WTC11 (cell line): Measurements from ENCODE around the gene GPATCH2L. TPM values are rescaled to one million over a fixed set of nuclear protein-coding genes. Genes with fewer than 3 reads are reported as not detected.

ENCODE experiments used
- ATAC-seq: fragments of 200-7000 bp; cut with Tn5 transposase; 2 replicates; pipeline ENCODE4 v1.10.0; 2021; ENCODE audit warnings: mild to moderate bottlenecking, moderate library complexity
- CTCF ChIA-PET: fragments of 300-600 bp; sonication (Branson Sonifier 250); formaldehyde crosslinking; loops from one replicate; lab custom pipeline; 2021; ENCODE audit warnings: antibody characterized with exemption; lab: Charles Lee
- POLR2A ChIA-PET: fragments of 350-600 bp; sonication (Branson Sonifier 250); formaldehyde crosslinking; loops from one replicate; lab custom pipeline; 2021; ENCODE audit warnings: antibody characterized with exemption; lab: Charles Lee
- DNase-seq: peaks from one replicate; pipeline ENCODE4 v3.0.0; 2021; ENCODE audit warnings: low spot score
- H3K27ac Mint-ChIP-seq: 2 replicates; pipeline ENCODE4 v1.8.0; 2021; ENCODE audit warnings: mixed read lengths
- H3K27me3 Mint-ChIP-seq: 2 replicates; pipeline ENCODE4 v1.8.0; 2021; ENCODE audit warnings: low read depth, mild to moderate bottlenecking, moderate library complexity, mixed read lengths
- H3K36me3 Mint-ChIP-seq: 2 replicates; pipeline ENCODE4 v1.8.0; 2021; ENCODE audit warnings: mixed read lengths
- H3K4me1 Mint-ChIP-seq: 2 replicates; pipeline ENCODE4 v1.8.0; 2022; ENCODE audit warnings: mixed read lengths
- H3K4me3 Mint-ChIP-seq: 2 replicates; pipeline ENCODE4 v1.8.0; 2021; ENCODE audit warnings: mild to moderate bottlenecking, moderate library complexity, mixed read lengths
- H3K9me3 Mint-ChIP-seq: 2 replicates; pipeline ENCODE4 v1.8.0; 2021; ENCODE audit warnings: mixed read lengths
- ETV6 ChIP-seq: sonication (generic); formaldehyde crosslinking; IDR thresholded peaks from 2 replicates; pipeline ENCODE4 v1.8.1; 2022; ENCODE audit warnings: mild to moderate bottlenecking, missing genetic modification reagents
- IRF2 ChIP-seq: sonication (generic); formaldehyde crosslinking; IDR thresholded peaks from 2 replicates; pipeline ENCODE4 v1.8.0; 2022; ENCODE audit warnings: low read depth, missing genetic modification reagents, borderline replicate concordance
- JUN ChIP-seq: sonication (generic); formaldehyde crosslinking; IDR thresholded peaks from 2 replicates; pipeline ENCODE4 v1.8.0; 2023; ENCODE audit warnings: mild to moderate bottlenecking, missing genetic modification reagents
- RELA ChIP-seq: sonication (generic); formaldehyde crosslinking; IDR thresholded peaks from 2 replicates; pipeline ENCODE4 v1.8.1; 2022; ENCODE audit warnings: missing genetic modification reagents, mild to moderate bottlenecking, borderline replicate concordance
- SMAD3 ChIP-seq: sonication (generic); formaldehyde crosslinking; IDR thresholded peaks from 2 replicates; pipeline ENCODE4 v1.8.0; 2022; ENCODE audit warnings: missing genetic modification reagents, mild to moderate bottlenecking, borderline replicate concordance
- SP1 ChIP-seq: sonication (generic); formaldehyde crosslinking; conservative IDR thresholded peaks from 2 replicates; pipeline ENCODE4 v1.8.1; 2022; ENCODE audit warnings: missing genetic modification reagents
- TEAD1 ChIP-seq: sonication (generic); formaldehyde crosslinking; IDR thresholded peaks from 2 replicates; pipeline ENCODE4 v1.8.0; 2022; ENCODE audit warnings: mild to moderate bottlenecking, missing genetic modification reagents
- TP53 ChIP-seq: sonication (generic); formaldehyde crosslinking; IDR thresholded peaks from 2 replicates; pipeline ENCODE4 v1.8.1; 2023; ENCODE audit warnings: mild to moderate bottlenecking, missing genetic modification reagents
- ZNF416 ChIP-seq: fragments of 250-450 bp; sonication (Bioruptor Pico); IDR thresholded peaks from 2 replicates; pipeline ENCODE4 v1.9.0; 2021; ENCODE audit warnings: mild to moderate bottlenecking, inconsistent platforms
- total RNA-seq: library from RNA; stranded (reverse); gene quantifications from 3 replicates; pipeline ENCODE4 v1.2.3, GENCODE V29; 2021
- TF ChIP-seq, protein P1 (sequence below): fragments of 250-450 bp; sonication (Bioruptor Pico); IDR thresholded peaks from 2 replicates; pipeline ENCODE4 v1.9.0; 2021; ENCODE audit warnings: mild to moderate bottlenecking
- TF ChIP-seq, protein P2 (sequence below): sonication (generic); formaldehyde crosslinking; IDR thresholded peaks from 2 replicates; pipeline ENCODE4 v1.8.1; 2023; ENCODE audit warnings: mild to moderate bottlenecking, missing genetic modification reagents, moderate library complexity
- TF ChIP-seq, protein P3 (sequence below): sonication (generic); formaldehyde crosslinking; IDR thresholded peaks from 2 replicates; pipeline ENCODE4 v1.8.0; 2022; ENCODE audit warnings: mild to moderate bottlenecking, missing genetic modification reagents
- TF ChIP-seq, protein P4 (sequence below): fragments of 250-450 bp; sonication (Bioruptor Pico); IDR thresholded peaks from 2 replicates; pipeline ENCODE4 v1.8.0; 2021; ENCODE audit warnings: mild to moderate bottlenecking
- TF ChIP-seq, protein P5 (sequence below): sonication (generic); formaldehyde crosslinking; IDR thresholded peaks from 2 replicates; pipeline ENCODE4 v1.8.1; 2023; ENCODE audit warnings: mild to moderate bottlenecking, missing genetic modification reagents, moderate library complexity
- TF ChIP-seq, protein P6 (sequence below): fragments of 250-450 bp; sonication (Bioruptor Pico); IDR thresholded peaks from 2 replicates; pipeline ENCODE4 v1.9.0; 2021; ENCODE audit warnings: moderate library complexity, mild to moderate bottlenecking, inconsistent platforms, borderline replicate concordance
- TF ChIP-seq, protein P7 (sequence below): sonication (generic); formaldehyde crosslinking; IDR thresholded peaks from 2 replicates; pipeline ENCODE4 v1.8.1; 2023; ENCODE audit warnings: mild to moderate bottlenecking, missing genetic modification reagents
- TF ChIP-seq, protein P8 (sequence below): sonication (generic); formaldehyde crosslinking; IDR thresholded peaks from 2 replicates; pipeline ENCODE4 v1.8.0; 2022; ENCODE audit warnings: missing genetic modification reagents

The GPATCH2L gene
- total RNA-seq, 1 experiment from 2014 or later: 67.2 TPM

DNA sequence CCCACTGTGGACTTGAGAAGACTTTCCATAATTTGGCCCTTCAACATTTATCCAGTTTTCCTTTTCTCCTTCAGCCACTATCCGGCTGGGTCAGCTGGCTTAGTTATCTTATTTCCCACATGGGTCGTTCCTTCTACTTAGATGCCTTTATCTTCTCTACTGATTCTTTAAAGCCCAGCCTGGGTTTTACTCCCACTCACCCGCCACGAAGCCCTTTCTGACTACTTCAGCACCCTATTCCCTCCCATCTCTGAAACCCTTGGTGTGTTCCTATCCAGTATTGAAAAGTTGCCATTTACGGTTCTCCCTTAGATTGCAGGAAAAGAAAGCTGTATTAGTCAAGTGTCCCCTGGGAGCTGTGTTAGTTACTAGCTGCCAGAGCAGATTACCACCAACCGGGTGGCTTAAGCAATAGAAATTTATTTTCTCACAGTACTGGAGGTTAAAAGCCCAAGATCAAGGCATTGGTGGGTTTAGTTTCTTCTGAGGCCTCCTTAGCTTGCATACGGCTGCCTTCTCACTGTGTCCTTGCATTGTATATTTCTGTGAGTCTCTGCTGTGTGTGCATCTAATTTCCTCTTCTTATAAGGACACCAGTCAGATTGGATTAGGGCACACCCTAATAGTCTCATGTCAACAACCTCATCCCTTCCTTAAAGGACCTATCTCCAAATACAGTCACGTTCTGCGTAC is 105.5 kb downstream of the GPATCH2L start:
- 0 out of 2 replicates have a peak, but pooled peaks cover 6% of the 10 kb centered on the region for H3K9me3 Mint-ChIP-seq
- no peaks in the 10 kb centered on the region for H3K36me3 Mint-ChIP-seq
- no peak overlapping the region for H3K27ac Mint-ChIP-seq
- H3K27me3 Mint-ChIP-seq: no peaks in the 10 kb centered on the region
- ATAC-seq: no peak
- peaks cover 24% of the 10 kb centered on the region for H3K4me1 Mint-ChIP-seq
- H3K4me3 Mint-ChIP-seq: no peak overlapping the region
- DNase-seq: no peak
- POLR2A ChIA-PET: no interaction called here
- CTCF ChIA-PET: no interaction called here
- TF ChIP-seq, protein P1, sequence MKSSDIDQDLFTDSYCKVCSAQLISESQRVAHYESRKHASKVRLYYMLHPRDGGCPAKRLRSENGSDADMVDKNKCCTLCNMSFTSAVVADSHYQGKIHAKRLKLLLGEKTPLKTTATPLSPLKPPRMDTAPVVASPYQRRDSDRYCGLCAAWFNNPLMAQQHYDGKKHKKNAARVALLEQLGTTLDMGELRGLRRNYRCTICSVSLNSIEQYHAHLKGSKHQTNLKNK: no peak
- TF ChIP-seq, protein P2, sequence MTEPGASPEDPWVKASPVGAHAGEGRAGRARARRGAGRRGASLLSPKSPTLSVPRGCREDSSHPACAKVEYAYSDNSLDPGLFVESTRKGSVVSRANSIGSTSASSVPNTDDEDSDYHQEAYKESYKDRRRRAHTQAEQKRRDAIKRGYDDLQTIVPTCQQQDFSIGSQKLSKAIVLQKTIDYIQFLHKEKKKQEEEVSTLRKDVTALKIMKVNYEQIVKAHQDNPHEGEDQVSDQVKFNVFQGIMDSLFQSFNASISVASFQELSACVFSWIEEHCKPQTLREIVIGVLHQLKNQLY (CRISPR knock-in tag): no peak
- TF ChIP-seq IRF2 (CRISPR knock-in tag) (no peak), SMAD3 (no peak)
- TF ChIP-seq, protein P3, sequence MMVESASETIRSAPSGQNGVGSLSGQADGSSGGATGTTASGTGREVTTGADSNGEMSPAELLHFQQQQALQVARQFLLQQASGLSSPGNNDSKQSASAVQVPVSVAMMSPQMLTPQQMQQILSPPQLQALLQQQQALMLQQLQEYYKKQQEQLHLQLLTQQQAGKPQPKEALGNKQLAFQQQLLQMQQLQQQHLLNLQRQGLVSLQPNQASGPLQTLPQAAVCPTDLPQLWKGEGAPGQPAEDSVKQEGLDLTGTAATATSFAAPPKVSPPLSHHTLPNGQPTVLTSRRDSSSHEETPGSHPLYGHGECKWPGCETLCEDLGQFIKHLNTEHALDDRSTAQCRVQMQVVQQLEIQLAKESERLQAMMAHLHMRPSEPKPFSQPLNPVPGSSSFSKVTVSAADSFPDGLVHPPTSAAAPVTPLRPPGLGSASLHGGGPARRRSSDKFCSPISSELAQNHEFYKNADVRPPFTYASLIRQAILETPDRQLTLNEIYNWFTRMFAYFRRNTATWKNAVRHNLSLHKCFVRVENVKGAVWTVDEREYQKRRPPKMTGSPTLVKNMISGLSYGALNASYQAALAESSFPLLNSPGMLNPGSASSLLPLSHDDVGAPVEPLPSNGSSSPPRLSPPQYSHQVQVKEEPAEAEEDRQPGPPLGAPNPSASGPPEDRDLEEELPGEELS (CRISPR knock-in tag): no peak

DNA sequence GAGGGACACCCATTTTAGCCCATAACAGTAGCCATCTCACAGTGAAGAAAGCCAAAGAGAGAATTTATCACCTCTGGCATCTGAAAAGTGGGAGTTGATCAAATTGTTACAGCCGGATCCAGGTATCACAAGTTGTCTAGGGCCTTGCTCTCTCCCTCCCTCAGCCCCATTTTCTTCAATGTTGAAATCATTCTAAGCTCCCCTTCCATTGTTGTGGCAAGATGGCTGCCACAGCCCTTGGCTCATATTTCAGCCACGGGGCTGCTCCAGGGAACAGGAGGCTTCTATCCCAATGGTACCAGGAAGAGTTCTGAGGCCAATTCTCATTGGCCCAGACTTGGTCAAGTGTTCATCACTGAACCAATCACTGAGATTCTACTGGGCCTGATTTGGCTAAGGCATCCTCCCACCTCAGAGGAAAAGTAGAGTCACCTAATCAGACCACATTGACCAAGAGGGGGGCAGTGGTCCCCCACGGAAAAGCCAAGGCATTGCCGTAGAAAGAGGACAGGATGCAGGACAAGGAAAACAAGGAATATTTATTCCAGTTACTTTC is 106.2 kb downstream of the GPATCH2L start:
- Mint-ChIP-seq H3K27ac (no peak overlapping the region; the same call in 1 of the 2 replicates), H3K36me3 (no peaks in the 10 kb centered on the region), H3K4me1 (peaks cover 24% of the 10 kb centered on the region), H3K4me3 (no peak overlapping the region), H3K9me3 (0 out of 2 replicates have a peak, but pooled peaks cover 6% of the 10 kb centered on the region), H3K27me3 (no peaks in the 10 kb centered on the region)
- ChIA-PET CTCF (no interaction called here), POLR2A (no interaction called here)
- ATAC-seq (peak; percentile 52), DNase-seq (no peak)
- TF ChIP-seq ETV6 (CRISPR knock-in tag) (no peak), SP1 (CRISPR knock-in tag) (no peak), JUN (CRISPR knock-in tag) (no peak), RELA (no peak), TEAD1 (no peak), TP53 (CRISPR knock-in tag) (no peak), ZNF416 (CRISPR knock-in tag) (no peak), SMAD3 (no peak)
- TF ChIP-seq, protein P4, sequence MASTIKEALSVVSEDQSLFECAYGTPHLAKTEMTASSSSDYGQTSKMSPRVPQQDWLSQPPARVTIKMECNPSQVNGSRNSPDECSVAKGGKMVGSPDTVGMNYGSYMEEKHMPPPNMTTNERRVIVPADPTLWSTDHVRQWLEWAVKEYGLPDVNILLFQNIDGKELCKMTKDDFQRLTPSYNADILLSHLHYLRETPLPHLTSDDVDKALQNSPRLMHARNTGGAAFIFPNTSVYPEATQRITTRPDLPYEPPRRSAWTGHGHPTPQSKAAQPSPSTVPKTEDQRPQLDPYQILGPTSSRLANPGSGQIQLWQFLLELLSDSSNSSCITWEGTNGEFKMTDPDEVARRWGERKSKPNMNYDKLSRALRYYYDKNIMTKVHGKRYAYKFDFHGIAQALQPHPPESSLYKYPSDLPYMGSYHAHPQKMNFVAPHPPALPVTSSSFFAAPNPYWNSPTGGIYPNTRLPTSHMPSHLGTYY: no peak
- TF ChIP-seq, protein P1: no peak
- TF ChIP-seq, protein P5, sequence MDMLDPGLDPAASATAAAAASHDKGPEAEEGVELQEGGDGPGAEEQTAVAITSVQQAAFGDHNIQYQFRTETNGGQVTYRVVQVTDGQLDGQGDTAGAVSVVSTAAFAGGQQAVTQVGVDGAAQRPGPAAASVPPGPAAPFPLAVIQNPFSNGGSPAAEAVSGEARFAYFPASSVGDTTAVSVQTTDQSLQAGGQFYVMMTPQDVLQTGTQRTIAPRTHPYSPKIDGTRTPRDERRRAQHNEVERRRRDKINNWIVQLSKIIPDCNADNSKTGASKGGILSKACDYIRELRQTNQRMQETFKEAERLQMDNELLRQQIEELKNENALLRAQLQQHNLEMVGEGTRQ (CRISPR knock-in tag): no peak
- TF ChIP-seq, protein P6, sequence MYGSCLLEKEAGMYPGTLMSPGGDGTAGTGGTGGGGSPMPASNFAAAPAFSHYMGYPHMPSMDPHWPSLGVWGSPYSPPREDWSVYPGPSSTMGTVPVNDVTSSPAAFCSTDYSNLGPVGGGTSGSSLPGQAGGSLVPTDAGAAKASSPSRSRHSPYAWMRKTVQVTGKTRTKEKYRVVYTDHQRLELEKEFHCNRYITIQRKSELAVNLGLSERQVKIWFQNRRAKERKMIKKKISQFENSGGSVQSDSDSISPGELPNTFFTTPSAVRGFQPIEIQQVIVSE (CRISPR knock-in tag): no peak
- TF ChIP-seq, protein P7, sequence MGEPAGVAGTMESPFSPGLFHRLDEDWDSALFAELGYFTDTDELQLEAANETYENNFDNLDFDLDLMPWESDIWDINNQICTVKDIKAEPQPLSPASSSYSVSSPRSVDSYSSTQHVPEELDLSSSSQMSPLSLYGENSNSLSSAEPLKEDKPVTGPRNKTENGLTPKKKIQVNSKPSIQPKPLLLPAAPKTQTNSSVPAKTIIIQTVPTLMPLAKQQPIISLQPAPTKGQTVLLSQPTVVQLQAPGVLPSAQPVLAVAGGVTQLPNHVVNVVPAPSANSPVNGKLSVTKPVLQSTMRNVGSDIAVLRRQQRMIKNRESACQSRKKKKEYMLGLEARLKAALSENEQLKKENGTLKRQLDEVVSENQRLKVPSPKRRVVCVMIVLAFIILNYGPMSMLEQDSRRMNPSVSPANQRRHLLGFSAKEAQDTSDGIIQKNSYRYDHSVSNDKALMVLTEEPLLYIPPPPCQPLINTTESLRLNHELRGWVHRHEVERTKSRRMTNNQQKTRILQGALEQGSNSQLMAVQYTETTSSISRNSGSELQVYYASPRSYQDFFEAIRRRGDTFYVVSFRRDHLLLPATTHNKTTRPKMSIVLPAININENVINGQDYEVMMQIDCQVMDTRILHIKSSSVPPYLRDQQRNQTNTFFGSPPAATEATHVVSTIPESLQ (CRISPR knock-in tag): no peak
- TF ChIP-seq, protein P3 (CRISPR knock-in tag): no peak
- TF ChIP-seq, protein P8, sequence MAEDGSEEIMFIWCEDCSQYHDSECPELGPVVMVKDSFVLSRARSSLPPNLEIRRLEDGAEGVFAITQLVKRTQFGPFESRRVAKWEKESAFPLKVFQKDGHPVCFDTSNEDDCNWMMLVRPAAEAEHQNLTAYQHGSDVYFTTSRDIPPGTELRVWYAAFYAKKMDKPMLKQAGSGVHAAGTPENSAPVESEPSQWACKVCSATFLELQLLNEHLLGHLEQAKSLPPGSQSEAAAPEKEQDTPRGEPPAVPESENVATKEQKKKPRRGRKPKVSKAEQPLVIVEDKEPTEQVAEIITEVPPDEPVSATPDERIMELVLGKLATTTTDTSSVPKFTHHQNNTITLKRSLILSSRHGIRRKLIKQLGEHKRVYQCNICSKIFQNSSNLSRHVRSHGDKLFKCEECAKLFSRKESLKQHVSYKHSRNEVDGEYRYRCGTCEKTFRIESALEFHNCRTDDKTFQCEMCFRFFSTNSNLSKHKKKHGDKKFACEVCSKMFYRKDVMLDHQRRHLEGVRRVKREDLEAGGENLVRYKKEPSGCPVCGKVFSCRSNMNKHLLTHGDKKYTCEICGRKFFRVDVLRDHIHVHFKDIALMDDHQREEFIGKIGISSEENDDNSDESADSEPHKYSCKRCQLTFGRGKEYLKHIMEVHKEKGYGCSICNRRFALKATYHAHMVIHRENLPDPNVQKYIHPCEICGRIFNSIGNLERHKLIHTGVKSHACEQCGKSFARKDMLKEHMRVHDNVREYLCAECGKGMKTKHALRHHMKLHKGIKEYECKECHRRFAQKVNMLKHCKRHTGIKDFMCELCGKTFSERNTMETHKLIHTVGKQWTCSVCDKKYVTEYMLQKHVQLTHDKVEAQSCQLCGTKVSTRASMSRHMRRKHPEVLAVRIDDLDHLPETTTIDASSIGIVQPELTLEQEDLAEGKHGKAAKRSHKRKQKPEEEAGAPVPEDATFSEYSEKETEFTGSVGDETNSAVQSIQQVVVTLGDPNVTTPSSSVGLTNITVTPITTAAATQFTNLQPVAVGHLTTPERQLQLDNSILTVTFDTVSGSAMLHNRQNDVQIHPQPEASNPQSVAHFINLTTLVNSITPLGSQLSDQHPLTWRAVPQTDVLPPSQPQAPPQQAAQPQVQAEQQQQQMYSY (CRISPR knock-in tag): no peak
